ENCODE measurements around the gene DTYMK.
"Not testable (repeated sequence)": the region's sequence is repeated elsewhere in the genome, so short reads cannot be mapped to it uniquely, and the experiment has no call there.

Gene DTYMK

DNA sequence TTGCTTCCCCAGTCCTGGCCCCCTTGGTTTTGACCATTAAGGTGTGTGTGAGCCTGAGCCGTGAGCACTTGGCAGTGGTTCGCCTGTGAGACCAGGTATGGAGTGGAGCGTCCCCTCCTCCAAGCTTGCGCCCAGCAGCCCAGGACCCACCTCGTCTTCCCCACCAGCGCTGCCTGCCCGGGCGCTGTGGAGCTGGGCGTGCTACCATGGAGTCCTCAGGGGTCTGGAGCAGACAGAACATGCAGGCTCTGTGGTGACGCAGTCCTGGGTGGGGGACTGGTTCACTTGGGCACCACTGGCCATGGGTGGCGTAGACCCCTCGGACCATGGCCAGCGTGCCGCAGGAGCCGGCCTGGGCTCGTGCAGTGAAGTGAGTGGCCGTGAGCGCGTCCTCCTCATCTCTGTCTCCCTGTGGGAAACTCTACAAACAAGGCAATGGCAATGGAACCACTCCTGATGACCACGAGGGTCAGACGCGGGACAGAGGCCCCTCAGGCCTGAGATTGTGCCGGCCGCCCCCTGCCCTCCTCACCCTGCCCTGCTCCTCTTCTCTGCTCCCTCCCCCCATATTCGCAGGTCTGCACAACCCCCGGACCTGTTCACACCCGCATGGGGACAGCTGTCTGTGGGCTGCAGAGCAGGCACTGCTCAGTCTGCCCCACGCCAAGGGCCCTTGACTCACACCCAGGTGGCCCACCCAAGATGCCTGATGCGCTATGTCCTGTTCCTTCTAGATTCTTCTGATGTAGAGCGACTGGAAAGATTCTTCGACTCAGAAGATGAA lies 15.0 kb downstream of the DTYMK start:
- no peak for DNase-seq

DNA sequence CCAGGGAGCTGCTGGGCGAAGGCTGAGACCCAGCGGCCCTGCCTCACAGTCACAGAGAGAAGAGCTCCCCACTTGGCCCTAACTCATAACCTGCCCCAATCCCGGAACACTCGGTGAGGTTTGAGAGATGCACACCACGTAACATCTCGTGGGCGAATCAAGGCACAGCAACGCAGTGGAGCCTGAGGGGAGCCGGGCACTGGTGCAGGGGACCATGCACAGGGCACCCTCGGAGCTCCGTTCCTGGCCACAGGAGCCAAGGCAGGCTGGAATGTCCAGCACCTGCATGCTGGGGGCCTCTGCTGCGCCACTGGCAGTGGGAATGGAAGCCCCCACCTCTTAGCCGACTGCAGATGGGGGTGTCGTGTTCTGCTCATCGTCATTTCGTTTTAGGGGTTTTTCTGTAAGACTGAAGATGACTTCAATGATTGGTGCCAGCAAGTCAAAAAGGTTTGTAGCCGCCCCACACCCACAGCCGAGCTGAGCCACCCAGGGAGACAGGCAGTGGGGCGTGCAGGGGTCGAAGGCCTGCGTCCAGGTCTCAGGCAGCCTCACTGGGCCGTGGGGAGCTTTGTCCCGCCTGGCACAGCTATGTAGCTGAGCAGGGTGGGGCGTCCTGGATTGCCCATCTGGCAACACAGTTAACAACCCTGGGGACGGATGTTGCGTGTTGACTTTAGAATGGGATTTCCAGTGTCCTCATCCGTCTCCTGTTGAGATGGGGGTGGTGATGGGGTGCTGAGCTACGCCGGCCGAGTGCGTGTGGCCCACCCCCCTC lies 16.1 kb downstream of the DTYMK start:
- DNase-seq = no peak

DNA sequence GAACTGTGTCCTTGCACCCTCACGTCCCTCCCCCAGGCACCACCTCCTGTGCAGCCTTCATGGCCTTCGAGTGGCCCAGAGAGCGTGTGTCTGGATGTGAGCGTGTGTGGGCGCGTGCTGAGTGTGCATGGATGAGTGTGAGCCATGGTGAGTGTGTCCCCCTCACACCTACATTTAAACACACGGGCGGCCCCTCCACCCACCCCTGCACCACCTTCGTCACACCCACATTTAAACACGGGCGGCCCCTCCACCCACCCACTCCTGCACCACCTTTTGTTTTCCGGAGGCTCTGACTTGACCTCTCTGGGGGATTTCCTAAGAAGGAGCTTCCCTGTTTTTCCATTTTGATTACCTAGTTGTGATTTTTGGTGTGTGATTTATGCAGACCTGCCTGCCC lies 17.8 kb downstream of the DTYMK start:
- DNase-seq = no peak

DNA sequence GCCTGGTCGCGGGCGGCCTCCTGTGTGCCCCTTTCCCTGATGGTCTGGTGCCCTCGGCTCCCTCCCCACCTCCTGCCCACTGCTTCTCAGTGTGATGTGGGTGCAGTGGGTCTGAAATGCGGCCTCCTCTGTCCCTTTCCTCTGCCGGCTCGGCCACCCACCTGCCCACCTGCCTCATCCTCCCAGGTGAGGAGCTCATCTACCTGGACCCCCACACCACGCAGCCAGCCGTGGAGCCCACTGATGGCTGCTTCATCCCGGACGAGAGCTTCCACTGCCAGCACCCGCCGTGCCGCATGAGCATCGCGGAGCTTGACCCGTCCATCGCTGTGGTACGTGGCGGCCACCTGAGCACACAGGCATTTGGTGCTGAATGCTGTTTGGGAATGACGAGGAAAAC lies 18.3 kb downstream of the DTYMK start:
- DNase-seq = no peak

DNA sequence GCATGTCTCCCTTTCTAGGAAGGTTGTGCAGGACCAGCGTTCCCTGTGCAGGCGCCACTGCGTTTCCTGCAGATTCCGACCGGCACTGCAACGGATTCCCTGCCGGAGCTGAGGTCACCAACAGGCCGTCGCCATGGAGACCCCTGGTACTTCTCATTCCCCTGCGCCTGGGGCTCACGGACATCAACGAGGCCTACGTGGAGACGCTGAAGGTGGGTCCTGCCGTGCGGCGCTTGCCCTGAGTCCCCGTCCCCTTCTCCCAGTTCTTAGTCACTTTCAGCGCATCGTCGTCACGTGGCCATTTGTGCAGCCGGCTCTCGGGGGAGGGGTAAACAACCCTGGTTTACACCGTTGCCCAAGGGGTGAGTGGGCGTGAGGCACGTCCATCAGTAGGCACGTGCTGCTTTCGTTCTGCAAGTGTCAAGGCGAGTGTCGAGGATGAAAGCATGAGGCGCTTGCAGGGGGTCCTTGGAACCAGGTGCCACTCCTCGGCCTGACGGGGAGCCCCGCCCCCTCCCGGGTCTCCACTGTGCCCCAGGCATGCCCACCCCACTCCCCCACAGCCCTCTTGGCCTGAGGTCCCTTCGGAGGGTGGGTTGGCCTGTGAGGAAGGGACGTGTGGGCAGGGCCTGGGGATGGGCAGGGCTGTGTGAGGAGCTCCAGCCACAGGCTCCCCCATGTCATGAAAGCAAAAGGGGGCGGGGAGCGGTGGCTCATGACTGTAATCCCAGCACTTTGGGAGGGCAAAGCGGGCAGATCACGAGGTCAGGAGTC lies 19.8 kb downstream of the DTYMK start:
- DNase-seq = no peak

DNA sequence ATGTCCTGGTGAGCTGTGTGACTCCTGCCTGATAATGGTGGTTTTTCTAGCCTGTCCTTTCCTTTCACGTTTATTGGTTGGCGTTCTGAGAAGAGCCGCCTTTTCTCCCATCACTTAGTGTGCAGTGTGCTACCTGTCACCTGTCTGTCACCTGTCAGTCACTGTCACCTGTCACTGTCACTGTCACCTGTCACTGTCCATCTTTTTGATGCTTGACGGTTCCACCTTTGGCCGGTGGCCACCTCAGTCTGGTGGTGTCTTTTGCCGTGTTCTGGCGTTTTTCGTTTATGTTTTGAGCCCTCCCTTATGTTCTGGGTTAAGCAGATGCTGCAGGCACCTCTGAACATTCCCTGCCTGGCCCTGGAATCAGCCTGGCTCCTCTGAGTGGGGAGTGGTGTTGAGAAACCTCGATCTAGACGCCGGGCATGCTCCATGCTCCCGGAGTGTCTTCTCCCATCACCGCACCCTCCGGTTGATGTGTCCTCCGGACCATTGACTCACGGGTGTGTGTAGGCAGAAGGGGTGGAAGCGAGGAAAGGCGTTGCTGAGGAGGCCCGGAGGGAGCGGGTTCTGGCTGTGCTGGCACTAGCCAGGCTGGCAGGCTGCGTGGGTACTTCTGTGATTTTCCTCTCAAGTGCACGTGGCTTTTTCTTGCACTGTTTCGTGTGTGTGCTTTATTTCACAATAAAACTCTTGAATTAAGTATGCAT lies 20.7 kb downstream of the DTYMK start:
- no peak for DNase-seq

DNA sequence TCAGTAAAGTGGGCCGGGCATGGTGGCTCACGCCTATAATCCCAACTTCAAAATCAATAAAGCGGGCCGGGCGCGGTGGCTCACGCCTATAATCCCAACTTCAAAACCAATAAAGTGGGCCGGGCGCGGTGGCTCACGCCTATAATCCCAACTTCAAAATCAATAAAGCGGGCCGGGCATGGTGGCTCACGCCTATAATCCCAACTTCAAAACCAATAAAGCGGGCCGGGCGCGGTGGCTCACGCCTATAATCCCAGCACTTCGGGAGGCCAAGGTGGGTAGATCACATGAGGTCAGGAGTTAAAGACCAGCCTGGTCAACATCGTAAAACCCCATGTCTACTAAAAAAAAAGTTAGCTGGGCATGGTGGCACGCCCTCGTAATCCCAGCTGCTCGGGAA lies 23.9 kb downstream of the DTYMK start:
- not testable (repeated sequence) for DNase-seq

DNA sequence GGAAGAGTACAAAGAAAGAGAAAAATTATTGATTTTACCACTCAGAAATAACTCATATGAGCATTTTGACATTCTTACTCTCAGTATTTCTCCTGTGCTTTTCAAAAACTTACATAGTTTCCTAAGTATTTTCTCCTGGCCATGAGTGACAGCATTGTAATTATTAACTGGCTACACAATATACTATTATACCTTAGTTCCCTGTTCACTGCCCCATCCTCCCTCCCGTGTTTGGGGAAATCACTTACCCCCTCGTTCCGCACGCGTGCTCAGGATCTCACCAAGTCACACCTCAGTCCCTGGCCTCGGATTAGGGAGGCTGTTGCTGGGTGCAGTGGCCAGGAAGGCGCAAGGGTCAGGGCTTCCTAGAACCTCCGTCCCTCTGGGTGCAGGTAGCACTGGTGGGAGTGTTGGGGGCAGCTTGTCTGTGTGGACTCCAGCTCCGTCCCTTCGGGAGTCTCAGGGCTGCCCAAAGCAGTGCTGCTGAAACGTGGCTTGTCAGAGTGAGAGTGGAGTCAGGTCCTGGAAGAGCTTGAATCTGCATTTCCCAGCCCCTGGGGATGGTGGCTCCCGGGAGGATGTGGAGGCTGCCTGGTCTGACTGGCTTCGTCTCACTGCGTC lies 25.9 kb downstream of the DTYMK start:
- DNase-seq = no peak

DNA sequence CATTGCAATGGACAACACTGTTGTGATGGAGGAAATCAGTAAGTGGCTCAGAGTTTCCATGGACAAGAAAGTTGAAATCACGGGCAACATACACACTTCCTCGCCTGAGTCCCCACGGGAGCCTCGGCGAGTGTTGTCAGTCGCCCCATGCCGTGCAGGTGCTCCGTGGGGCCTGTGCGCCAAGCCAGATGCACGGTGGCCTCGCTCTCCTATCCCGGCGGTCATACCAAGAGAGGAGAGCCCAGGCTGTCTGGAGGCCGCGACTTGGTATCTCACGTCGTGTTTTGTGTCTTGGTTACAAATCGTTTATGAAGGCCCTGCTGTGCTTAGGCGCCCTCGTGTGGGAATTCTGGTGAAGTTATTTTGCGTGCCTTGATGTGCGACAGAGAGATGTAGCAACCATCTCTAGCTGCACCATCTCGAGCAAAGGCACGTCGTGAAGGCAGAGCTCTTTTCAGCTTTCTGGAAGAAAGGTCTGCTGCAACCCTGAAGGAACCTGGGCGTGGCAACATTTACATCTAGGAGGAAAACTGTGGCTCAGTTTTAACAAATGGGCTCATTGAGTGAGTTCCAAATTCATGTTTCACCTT lies 27.4 kb downstream of the DTYMK start:
- DNase-seq = peak in 1 of 2 donors; percentile 53

DNA sequence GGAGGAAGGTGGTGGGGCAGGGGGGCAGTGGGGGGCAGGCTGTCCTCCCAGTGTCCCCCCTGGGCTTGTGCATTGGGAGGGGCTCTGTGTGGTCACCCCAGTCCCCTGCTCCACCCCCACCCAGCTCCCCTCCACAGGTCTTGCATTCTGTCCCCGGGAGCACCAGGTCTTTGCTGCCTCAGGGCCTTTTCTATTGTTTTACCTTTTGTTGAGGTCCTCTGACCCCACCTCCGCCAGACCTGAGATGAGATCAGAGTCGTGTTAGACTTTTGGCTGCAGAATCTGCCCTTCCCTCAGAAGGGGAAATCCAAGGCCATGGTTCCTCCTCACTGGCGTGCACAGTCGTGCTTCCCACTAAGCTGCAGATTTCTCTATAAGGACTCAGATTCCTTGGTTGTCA lies 28.3 kb downstream of the DTYMK start:
- DNase-seq = no peak

DNA sequence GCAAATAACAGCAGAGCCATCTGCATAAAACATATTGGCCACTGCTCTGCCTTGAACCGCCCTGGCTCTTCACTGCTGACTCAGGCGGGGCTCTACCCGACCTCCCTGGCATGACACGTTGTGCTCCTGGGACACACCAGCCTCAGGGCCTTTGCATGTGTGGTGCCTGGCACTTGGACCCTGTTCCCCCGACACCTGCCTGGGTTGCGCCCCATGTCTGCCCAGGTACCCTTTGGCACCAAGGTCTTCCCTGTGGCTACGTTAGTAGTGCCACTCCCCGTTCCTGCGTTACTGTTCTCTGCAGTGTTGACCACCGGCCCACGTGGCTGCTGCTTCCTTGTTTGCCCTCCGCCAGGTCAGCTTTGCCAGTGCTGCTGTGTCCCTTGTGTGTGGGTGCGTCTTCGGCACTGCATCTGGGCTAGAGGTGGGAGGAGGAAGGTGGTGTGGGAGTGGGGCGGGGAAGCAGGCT lies 28.8 kb downstream of the DTYMK start:
- DNase-seq = no peak

DNA sequence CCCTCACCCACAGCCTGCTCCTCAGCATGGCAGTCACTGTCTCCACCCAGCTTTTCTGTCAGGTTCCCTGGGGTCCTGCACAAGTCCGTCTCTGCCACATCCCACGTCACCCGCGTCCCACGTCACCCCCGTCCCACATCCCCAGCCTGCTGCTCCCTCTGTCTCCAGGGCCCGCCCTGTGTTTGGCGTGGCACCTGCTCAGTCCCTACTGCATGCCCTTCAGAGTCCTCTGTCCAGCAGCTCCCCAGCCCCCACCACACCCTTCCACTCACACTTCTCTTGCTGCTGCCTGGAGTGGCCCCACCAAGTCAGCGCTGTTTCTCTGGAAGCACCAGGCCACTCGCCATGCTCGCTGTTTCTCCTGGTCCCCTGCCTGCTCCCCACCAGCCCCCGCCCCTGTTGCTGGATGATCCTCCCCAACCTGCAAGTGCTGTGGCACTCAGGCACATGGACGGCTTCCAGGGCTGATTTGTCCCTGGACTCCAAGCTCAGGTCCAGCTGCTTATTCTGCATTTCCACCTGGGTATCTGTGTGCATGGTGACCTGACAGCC lies 30.3 kb downstream of the DTYMK start:
- no peak for DNase-seq

DNA sequence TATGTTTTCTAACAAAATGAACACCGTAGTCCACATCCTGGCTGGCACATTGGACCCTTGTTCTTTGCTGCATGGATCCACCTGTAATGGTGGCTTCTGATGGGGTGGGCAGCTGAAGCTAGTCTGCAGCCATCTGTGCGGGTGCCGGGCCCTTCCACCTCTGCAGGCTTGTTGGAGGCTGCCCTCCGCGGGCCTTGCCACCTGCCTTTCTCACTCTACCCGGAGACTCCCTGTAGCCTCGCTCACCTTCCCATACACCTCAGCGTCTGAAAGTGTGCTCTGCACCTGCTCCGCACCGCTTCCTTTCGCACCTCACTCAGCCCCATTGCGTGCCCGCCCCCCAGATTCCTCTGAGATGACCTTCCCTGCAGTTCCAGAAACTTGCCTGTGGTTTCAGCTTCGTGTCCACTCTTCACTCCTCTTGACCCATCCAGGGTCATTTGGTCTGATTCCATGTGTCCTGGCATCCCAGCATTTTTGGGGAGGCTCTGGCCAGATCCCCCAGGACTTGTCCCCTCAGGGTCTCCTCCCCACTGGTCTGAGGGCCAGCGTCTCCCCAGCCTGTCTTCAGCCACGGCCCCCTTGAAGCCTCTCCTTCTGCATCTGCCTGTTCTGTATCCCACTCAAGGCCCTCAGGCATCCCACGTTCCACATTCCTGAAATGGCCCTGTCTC lies 31.0 kb downstream of the DTYMK start:
- DNase-seq = no peak

DNA sequence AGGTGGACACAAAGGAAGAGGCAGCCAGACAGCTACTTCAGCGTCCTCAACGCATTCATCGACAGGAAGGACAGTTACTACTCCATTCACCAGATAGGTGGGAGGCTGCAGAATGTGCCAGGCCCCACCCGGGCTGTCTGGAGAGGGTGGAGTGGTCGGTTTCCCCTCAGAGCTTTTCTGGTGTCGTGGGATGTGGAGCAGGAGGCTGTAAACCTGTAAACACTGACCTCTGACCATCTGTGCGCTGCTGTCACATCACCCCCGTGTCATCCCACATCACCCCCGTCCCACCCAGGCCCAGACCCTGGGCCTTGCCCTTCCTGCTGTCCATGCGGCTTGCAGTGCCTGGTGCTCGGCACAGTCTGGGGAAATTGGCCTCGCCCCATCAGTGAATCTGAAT lies 32.1 kb downstream of the DTYMK start:
- no peak for DNase-seq

DNA sequence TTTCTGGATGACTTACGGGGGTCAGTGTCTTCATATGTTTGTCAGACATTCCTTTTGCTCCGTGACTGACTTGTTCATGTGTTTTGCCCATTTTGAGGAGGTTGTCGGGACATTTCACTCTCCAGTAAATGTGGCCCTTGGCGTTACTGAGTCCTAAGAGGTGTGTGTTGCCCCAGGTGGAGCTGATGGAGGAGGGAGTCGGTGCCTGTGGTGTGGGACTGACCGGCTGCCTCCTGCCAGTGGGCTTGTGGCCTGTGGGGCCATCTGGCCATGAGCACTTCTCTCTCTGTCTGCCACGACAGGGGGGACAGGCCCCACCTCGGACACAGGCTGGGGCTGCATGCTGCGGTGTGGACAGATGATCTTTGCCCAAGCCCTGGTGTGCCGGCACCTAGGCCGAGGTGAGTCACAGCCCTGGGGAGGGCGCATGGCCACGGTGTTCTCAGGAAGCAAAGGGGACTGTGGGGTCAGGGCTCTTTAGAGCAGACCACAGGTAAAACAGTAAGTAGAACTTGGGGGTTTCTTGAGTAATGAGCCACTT lies 33.3 kb downstream of the DTYMK start:
- DNase-seq = no peak

DNA sequence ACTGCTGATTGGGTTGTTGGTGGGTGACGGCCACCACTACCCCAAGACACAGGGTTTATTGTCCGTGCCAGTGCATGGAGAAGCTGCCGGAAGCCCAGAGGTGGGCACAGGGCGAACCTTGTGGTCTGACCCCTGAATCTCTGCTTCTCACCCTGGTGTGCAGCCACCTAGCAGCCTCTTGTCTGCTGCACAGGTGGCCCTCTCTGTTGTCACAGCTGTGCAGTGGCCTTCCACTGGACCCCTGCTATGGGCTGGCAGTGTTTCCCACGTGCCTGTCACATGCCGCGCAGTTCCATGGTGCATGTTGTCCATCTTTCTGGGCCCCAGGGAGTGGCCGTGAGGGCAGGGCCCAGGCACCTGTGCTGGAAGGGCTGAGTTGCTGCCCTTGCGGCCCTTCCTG lies 33.9 kb downstream of the DTYMK start:
- no peak for DNase-seq

DNA sequence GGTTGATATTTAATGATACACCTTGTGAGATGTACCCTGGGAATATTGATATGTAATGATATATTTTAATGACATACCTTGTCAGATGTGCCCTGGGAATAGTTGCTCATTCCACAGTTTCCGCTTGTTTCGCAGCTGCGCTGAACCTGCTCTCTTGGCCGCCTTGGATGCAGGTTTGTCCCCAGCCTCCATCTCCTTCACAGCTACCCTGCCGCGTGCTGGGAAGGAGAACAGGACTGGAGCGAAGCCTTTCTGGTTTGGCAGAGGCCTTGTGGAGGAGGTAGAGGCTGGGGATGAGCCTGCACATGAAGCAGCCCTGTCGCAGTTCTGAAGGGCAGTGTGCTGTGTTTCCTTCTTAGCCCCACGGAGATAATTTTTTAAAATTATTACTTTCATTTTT lies 34.5 kb downstream of the DTYMK start:
- DNase-seq = no peak

DNA sequence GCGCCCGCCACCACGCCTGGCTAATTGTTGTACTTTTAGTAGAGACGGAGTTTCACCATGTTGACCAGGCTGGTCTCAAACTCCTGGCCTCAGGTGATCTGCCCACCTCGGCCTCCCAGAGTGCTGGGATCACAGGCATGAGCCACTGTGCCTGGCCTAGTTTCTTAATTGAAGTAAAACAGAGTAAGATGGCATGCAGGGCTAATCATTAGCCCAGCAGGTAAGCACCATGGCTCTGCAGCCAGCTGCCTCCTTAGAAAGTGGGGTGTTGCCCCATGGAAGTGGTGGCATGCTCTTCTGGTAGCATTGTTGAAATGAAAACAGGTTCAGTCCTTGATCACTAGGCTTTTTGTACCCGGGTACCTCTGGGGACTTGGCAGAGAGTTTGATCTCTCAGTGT lies 36.7 kb downstream of the DTYMK start:
- DNase-seq = no peak

DNA sequence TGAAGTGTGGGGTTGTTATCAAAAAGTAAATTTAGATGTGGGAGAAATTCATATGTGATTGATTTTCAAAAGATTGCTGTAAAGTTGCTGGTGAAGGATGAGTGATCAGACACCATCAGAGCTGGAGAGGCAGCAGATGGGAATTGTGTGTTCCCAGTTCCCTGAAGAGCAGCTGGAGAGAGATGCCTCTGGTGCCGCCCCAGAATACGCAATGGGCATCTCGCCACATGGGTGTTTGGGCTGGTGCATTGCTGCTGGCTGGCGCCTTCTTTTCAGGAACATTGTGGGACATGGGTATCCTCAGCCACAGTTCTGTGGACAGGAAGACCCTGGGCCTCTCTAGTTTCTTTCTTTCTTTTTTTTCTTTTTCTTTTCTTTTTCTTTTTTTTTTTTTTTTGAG lies 37.2 kb downstream of the DTYMK start:
- DNase-seq = no peak

DNA sequence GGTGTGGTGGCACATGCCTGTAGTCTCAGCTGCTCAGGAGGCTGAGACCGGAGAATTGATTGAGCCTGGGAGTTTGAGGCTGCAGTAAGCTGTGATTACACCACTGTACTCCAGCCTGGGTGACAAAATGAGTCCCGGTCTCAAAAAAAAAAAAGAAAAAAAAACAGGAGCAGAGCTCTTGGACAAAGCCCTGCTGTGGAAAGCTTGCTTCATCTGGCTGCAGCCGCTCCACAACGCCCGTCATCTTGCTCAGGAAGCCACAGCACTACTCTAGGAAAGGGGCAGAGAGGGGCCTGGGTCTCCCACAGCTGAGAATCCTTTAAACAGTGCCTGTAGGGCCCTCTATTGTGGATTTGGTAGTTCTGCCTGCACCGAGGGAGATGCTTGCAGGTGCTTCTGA lies 38.2 kb downstream of the DTYMK start:
- DNase-seq = no peak
